Measurements from ENCODE around the gene RBKS. TPM values are rescaled to one million over a fixed set of nuclear protein-coding genes. Genes with fewer than 3 reads are reported as not detected.

The RBKS gene
- polyA plus RNA-seq, 4 donors, result 19.8 to 72.0 (median 33.2) TPM

GRCh38 chr2:27902098-27902497 lies 11.9 kb upstream of the RBKS start:
- Histone ChIP-seq H3K4me1 (ENCODE audit: control insufficient read depth in 3 of 3, insufficient read depth in 2 of 3, low read depth in 1 of 3, low read length in 2 of 3) (no peaks in the 10 kb centered on the region), H3K27ac (ENCODE audit: low read depth in 1 of 3, low read length in 2 of 3) (no peak overlapping the region), H3K27me3 (ENCODE audit: control insufficient read depth in 3 of 3, insufficient read depth in 3 of 3, low read length in 3 of 3) (no peaks in the 10 kb centered on the region), H3K9me3 (ENCODE audit: control insufficient read depth in 2 of 2, insufficient read depth in 1 of 2, low read depth in 1 of 2, low read length in 1 of 2) (no peaks in the 10 kb centered on the region), H3K4me3 (ENCODE audit: low read depth in 1 of 3, low read length in 3 of 3) (no peak overlapping the region), H3K36me3 (ENCODE audit: control insufficient read depth in 3 of 3, insufficient read depth in 2 of 3, low read depth in 1 of 3, low read length in 3 of 3) (peaks cover 0 to 4% (median 2%) of the 10 kb centered on the region in 3 donors)
- FAIRE-seq (no peak), DNase-seq (no peak)
- 72 to 89% (median 84%) methylated on average over 1 of the region's 1 CpG for WGBS, 3 donors

- 86 to 90% (median 88%) methylated on average over 1 of the region's 1 CpG for WGBS, 3 donors
- FAIRE-seq, result no peak
- Histone ChIP-seq H3K36me3 (ENCODE audit: control insufficient read depth in 3 of 3, insufficient read depth in 2 of 3, low read depth in 1 of 3, low read length in 3 of 3) (peaks cover 0 to 12% (median 2%) of the 10 kb centered on the region in 3 donors), H3K27me3 (ENCODE audit: control insufficient read depth in 3 of 3, insufficient read depth in 3 of 3, low read length in 3 of 3) (no peaks in the 10 kb centered on the region), H3K9me3 (ENCODE audit: control insufficient read depth in 2 of 2, insufficient read depth in 1 of 2, low read depth in 1 of 2, low read length in 1 of 2) (no peaks in the 10 kb centered on the region), H3K4me1 (ENCODE audit: control insufficient read depth in 3 of 3, insufficient read depth in 2 of 3, low read depth in 1 of 3, low read length in 2 of 3) (no peaks in the 10 kb centered on the region), H3K27ac (ENCODE audit: low read depth in 1 of 3, low read length in 2 of 3) (no peak overlapping the region), H3K4me3 (ENCODE audit: low read depth in 1 of 3, low read length in 3 of 3) (no peak overlapping the region)
- no peak for DNase-seq
Observed at GRCh38 chr2:27901234-27901633, 11.0 kb upstream of the RBKS start.

- Histone ChIP-seq H3K27me3 (ENCODE audit: control insufficient read depth in 3 of 3, insufficient read depth in 3 of 3, low read length in 3 of 3) (no peaks in the 10 kb centered on the region), H3K36me3 (ENCODE audit: control insufficient read depth in 3 of 3, insufficient read depth in 2 of 3, low read depth in 1 of 3, low read length in 3 of 3) (peaks cover 0 to 16% (median 2%) of the 10 kb centered on the region in 3 donors), H3K4me1 (ENCODE audit: control insufficient read depth in 3 of 3, insufficient read depth in 2 of 3, low read depth in 1 of 3, low read length in 2 of 3) (no peaks in the 10 kb centered on the region), H3K4me3 (ENCODE audit: low read depth in 1 of 3, low read length in 3 of 3) (no peak overlapping the region), H3K27ac (ENCODE audit: low read depth in 1 of 3, low read length in 2 of 3) (no peak overlapping the region), H3K9me3 (ENCODE audit: control insufficient read depth in 2 of 2, insufficient read depth in 1 of 2, low read depth in 1 of 2, low read length in 1 of 2) (no peaks in the 10 kb centered on the region)
- FAIRE-seq, result no peak
- DNase-seq, result no peak
Observed at GRCh38 chr2:27897717-27898116, 7.5 kb upstream of the RBKS start.

- H3K4me3 ChIP-seq (ENCODE audit: low read depth in 1 of 3, low read length in 3 of 3), result no peak overlapping the region
- no peak overlapping the region for H3K27ac ChIP-seq (ENCODE audit: low read depth in 1 of 3, low read length in 2 of 3)
- 56 to 73% (median 58%) methylated on average over 3 of the region's 3 CpGs for WGBS, 3 donors
- H3K4me1 ChIP-seq (ENCODE audit: control insufficient read depth in 3 of 3, insufficient read depth in 2 of 3, low read depth in 1 of 3, low read length in 2 of 3), result peaks cover 0 to 8% (median 4%) of the 10 kb centered on the region in 3 donors
- no peaks in the 10 kb centered on the region for H3K27me3 ChIP-seq (ENCODE audit: control insufficient read depth in 3 of 3, insufficient read depth in 3 of 3, low read length in 3 of 3)
- peaks cover 0 to 12% (median 0%) of the 10 kb centered on the region in 3 donors for H3K36me3 ChIP-seq (ENCODE audit: control insufficient read depth in 3 of 3, insufficient read depth in 2 of 3, low read depth in 1 of 3, low read length in 3 of 3)
- H3K9me3 ChIP-seq (ENCODE audit: control insufficient read depth in 2 of 2, insufficient read depth in 1 of 2, low read depth in 1 of 2, low read length in 1 of 2), result no peaks in the 10 kb centered on the region
- no peak for DNase-seq
- no peak for FAIRE-seq
Observed at GRCh38 chr2:27893006-27893405, 2.8 kb upstream of the RBKS start.

- no peaks in the 10 kb centered on the region for H3K9me3 ChIP-seq (ENCODE audit: control insufficient read depth in 2 of 2, insufficient read depth in 1 of 2, low read depth in 1 of 2, low read length in 1 of 2)
- no peaks in the 10 kb centered on the region for H3K27me3 ChIP-seq (ENCODE audit: control insufficient read depth in 3 of 3, insufficient read depth in 3 of 3, low read length in 3 of 3)
- peak overlapping the region in 1 of 3 donors; percentile 63 for H3K4me3 ChIP-seq (ENCODE audit: low read depth in 1 of 3, low read length in 3 of 3)
- peaks cover 0 to 9% (median 8%) of the 10 kb centered on the region in 3 donors for H3K4me1 ChIP-seq (ENCODE audit: control insufficient read depth in 3 of 3, insufficient read depth in 2 of 3, low read depth in 1 of 3, low read length in 2 of 3)
- DNase-seq, result no peak
- H3K27ac ChIP-seq (ENCODE audit: low read depth in 1 of 3, low read length in 2 of 3), result peak overlapping the region in 1 of 3 donors; percentile 69
- 78 to 86% (median 84%) methylated on average over 5 of the region's 5 CpGs for WGBS, 3 donors
- peaks cover 0 to 8% (median 0%) of the 10 kb centered on the region in 3 donors for H3K36me3 ChIP-seq (ENCODE audit: control insufficient read depth in 3 of 3, insufficient read depth in 2 of 3, low read depth in 1 of 3, low read length in 3 of 3)
- no peak for FAIRE-seq
Observed at GRCh38 chr2:27891673-27892105, 1.5 kb upstream of the RBKS start.

GRCh38 chr2:27890924-27891672 lies 911 bp upstream of the RBKS start:
- Histone ChIP-seq H3K36me3 (ENCODE audit: control insufficient read depth in 3 of 3, insufficient read depth in 2 of 3, low read depth in 1 of 3, low read length in 3 of 3) (peaks cover 0 to 2% (median 0%) of the 10 kb centered on the region in 3 donors), H3K9me3 (ENCODE audit: control insufficient read depth in 2 of 2, insufficient read depth in 1 of 2, low read depth in 1 of 2, low read length in 1 of 2) (no peaks in the 10 kb centered on the region), H3K4me1 (ENCODE audit: control insufficient read depth in 3 of 3, insufficient read depth in 2 of 3, low read depth in 1 of 3, low read length in 2 of 3) (peaks cover 0 to 13% (median 8%) of the 10 kb centered on the region in 3 donors), H3K4me3 (ENCODE audit: low read depth in 1 of 3, low read length in 3 of 3) (peak overlapping the region; percentile 63 to 92 (median 75)), H3K27me3 (ENCODE audit: control insufficient read depth in 3 of 3, insufficient read depth in 3 of 3, low read length in 3 of 3) (no peaks in the 10 kb centered on the region), H3K27ac (ENCODE audit: low read depth in 1 of 3, low read length in 2 of 3) (peak overlapping the region; percentile 71 to 98 (median 88))
- FAIRE-seq (no peak), DNase-seq (peak; percentile 72 to 94)
- WGBS, 3 donors, result 15 to 16% (median 16%) methylated on average over 24 of the region's 24 CpGs

GRCh38 chr2:27889774-27890145 lies 427 bp downstream of the RBKS start:
- Histone ChIP-seq H3K27ac (ENCODE audit: low read depth in 1 of 3, low read length in 2 of 3) (peak overlapping the region; percentile 69 to 98 (median 88)), H3K27me3 (ENCODE audit: control insufficient read depth in 3 of 3, insufficient read depth in 3 of 3, low read length in 3 of 3) (no peaks in the 10 kb centered on the region), H3K4me3 (ENCODE audit: low read depth in 1 of 3, low read length in 3 of 3) (peak overlapping the region; percentile 63 to 92 (median 75)), H3K36me3 (ENCODE audit: control insufficient read depth in 3 of 3, insufficient read depth in 2 of 3, low read depth in 1 of 3, low read length in 3 of 3) (no peaks in the 10 kb centered on the region), H3K4me1 (ENCODE audit: control insufficient read depth in 3 of 3, insufficient read depth in 2 of 3, low read depth in 1 of 3, low read length in 2 of 3) (peaks cover 2 to 13% (median 8%) of the 10 kb centered on the region in 3 donors), H3K9me3 (ENCODE audit: control insufficient read depth in 2 of 2, insufficient read depth in 1 of 2, low read depth in 1 of 2, low read length in 1 of 2) (no peaks in the 10 kb centered on the region)
- DNase-seq, result peak in 1 of 2 donors; percentile 58
- WGBS, 3 donors, result 9 to 16% (median 15%) methylated on average over 10 of the region's 10 CpGs
- no peak for FAIRE-seq

- peak overlapping the region in 1 of 3 donors; percentile 88 for H3K27ac ChIP-seq (ENCODE audit: low read depth in 1 of 3, low read length in 2 of 3)
- DNase-seq, result no peak
- no peaks in the 10 kb centered on the region for H3K36me3 ChIP-seq (ENCODE audit: control insufficient read depth in 3 of 3, insufficient read depth in 2 of 3, low read depth in 1 of 3, low read length in 3 of 3)
- WGBS, 3 donors, result 53 to 61% (median 59%) methylated on average over 3 of the region's 3 CpGs
- FAIRE-seq, result no peak
- peaks cover 4 to 13% (median 8%) of the 10 kb centered on the region in 3 donors for H3K4me1 ChIP-seq (ENCODE audit: control insufficient read depth in 3 of 3, insufficient read depth in 2 of 3, low read depth in 1 of 3, low read length in 2 of 3)
- H3K9me3 ChIP-seq (ENCODE audit: control insufficient read depth in 2 of 2, insufficient read depth in 1 of 2, low read depth in 1 of 2, low read length in 1 of 2), result no peaks in the 10 kb centered on the region
- H3K27me3 ChIP-seq (ENCODE audit: control insufficient read depth in 3 of 3, insufficient read depth in 3 of 3, low read length in 3 of 3), result no peaks in the 10 kb centered on the region
- H3K4me3 ChIP-seq (ENCODE audit: low read depth in 1 of 3, low read length in 3 of 3), result peak overlapping the region in 2 of 3 donors; percentile 32 to 33
Observed at GRCh38 chr2:27888790-27889189, 1.4 kb downstream of the RBKS start.
